Measurements from ENCODE around the gene CHMP4A.
"Not testable (repeated sequence)": the region's sequence is repeated elsewhere in the genome, so short reads cannot be mapped to it uniquely, and the experiment has no call there.

The CHMP4A gene

DNA sequence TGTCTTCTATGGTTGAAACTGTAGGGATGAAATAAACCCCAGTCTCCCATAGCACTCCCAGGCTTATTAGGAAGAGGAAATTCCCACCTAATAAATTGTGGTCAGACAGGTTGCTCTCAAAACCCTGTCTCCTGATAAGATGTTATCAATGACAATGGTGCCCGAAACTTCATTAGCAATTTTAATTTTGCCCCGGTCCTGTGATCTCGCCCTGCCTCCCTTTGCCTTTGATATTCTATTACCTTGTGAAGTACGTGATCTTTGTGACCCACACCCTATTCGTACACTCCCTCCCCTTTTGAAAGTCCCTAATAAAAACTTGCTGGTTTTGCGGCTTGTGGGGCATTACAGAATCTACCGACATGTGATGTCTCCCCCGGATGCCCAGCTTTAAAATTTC lies 10.8 kb downstream of the CHMP4A start:
- not testable (repeated sequence) for H3K4me3 ChIP-seq (ENCODE audit: low read depth, low read length); DNase-seq (ENCODE audit: low read depth)

DNA sequence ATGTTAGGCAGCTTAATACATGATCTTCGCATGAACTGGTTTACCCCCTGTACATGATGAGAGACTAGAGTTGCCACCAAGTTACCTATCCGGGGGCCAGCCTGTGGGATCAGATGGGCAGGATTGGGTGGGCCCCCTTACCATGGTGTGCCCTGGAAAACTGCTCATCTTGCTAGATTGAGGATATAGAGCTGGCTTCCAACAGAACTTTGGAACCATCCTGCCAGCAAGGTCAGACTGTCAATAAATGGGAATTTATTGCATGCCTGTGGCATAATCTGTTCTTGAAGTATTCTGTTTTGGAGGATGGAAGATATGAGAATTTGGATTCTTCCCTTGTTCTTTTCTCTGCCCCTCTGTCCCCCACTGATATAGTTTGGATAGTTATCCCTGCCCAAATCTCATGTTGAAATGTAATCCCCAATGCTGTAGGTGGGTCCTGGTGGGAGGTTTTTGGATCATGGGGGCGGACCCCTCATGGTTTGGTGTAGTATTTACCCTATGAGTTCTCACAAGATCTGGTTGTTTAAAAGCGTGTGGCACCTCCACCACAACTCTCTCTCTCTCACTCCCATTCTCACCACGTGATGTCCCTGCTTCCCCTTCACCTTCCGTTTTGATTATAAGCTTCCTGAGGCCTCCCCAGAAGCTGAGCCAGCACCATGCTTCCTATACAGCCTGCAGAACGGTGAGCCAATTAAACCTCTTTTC lies 14.3 kb downstream of the CHMP4A start:
- no peak for DNase-seq (ENCODE audit: low read depth)
- no peak overlapping the region for H3K4me3 ChIP-seq (ENCODE audit: low read depth, low read length)

DNA sequence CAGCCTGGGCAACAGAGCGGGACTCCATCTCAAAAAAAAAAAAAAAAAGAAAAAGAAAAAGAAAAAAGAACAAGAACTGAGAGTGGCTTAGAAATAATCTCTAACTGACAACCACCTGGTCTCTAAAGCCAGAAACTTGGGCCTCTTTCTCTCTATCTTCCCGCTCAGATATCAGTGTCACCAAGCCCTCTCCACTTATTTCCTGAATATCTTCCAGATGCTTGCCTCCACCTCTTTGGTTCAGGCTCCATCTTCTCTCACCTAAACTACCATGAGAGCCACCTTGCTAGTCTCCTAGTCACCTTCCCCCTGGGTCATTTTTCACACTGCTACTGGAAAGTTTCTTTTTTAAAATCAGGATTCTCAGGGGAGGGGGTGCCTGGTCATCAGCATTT lies 16.2 kb downstream of the CHMP4A start:
- no peak overlapping the region for H3K4me3 ChIP-seq (ENCODE audit: low read depth, low read length)

DNA sequence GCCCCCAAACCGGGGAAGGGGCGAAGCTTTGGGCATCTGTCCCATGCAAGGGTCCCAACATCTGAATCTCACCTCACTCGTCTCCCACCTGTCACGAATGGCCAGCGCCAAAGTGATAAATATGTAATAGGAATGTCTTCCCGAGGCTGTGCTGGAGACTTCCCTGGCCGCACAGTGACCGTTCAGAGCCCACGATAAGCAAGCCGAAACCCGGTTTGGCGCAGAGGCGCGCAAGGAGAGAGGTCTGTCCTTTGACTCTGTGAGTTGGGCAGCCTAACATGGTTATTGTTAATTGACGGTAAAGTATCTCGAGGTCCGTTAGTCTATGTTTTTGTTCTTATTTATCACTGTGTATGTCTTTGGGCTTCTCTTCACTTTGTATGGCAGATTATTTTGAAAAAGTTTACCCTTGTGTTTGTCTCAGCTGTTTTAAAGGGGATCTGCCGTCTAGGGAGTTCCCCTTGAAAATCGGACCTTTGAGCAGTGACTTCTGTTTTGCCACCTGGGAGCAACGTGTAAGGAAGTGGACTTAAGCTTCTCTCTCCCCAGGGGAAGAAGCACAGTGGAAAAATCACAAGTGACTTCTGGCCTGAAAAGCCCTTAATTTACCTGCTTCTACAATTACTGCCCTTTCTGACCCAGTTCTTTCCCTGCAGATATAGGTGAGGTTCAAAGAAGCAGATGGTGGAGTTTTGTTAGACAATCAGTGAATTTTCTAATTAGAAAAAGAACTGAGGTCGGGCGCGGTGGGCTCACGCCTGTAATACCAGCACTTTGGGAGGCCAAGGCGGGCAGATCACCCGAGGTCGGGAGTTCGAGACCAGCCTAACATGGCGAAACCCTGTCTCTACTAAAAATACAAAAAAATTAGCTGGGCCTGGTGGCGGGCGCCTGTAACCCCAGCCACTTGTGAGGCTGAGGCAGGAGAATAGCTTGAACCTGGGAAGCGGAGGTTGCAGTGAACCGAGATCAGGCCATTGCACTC lies 16.9 kb downstream of the CHMP4A start:
- no peak for DNase-seq (ENCODE audit: low read depth)
- H3K4me3 ChIP-seq (ENCODE audit: low read depth, low read length), result peak overlapping the region; percentile 89

More for the DNA sequence above, 16.2 kb downstream of the CHMP4A start:
- DNase-seq (ENCODE audit: low read depth), result no peak

DNA sequence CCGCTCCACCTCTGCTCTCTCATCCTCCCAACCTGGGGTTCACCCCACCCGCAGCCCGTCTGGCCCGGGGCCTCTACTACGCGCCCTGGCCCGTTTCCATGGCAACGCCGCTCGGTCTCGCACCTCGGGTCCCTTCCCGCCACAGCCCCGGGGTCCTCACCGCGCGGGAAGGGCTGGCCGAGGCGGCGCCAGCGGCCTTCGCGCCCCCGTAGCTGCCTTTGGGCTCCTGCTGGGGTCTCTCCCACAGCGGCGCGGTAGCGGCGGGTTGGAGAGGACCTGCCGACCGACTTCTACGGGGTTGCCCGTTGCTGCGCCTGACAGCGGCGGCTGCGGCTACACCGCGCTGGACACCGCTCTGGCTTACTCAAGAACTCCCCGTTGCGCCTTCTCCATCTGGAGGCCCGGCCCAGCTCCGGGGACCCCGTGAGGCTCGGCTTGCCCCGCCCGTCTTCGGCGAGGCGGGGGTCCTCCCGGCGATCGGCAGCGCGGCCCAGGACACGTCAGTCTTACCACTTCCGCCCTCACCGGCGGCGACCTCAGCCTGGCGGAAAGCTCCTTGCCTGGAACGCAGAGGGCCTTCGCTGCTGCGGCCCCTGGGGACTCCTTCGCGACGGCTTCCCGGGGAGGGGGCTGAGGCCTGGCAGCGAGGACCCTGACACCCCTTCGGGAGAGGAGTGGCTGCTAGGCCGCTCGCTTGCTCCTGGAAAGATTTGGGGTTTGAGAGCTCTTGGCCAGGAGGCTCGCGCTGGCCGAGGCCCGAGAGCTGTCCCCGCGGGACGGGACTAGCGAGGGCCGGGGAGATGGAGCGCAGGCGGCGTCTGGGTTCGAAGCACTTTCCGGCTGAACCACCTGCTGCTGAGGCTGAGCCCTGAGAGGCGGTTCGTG lies 17.9 kb downstream of the CHMP4A start, which contains the start of gene TM9SF1:
TM9SF1 (minus strand) TSS at position 256 of the 885 bp plus-strand sequence. CDS start 422 bp downstream, outside the sequence.
- H3K4me3 ChIP-seq (ENCODE audit: low read depth, low read length), result peak within 1 kb of the TSS; percentile 89
- peak; percentile 68 for DNase-seq (ENCODE audit: low read depth)

DNA sequence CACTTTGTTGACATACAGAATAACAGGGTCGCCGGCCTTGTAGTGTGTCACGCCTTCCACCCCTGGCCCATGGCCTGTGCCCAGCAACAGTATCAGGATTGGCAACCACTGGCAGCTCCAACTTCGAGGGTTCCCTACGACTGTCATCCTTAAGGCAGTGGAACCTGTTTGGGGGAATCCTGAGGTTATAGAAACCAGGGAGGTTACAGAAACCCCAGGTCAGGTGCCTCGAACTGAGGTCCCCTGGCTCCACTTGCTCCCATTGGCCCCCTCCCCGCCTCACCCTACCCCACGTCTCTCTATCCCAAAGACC lies 18.5 kb downstream of the CHMP4A start:
- DNase-seq (ENCODE audit: low read depth), result no peak
- H3K4me3 ChIP-seq (ENCODE audit: low read depth, low read length), result peak overlapping the region; percentile 89

DNA sequence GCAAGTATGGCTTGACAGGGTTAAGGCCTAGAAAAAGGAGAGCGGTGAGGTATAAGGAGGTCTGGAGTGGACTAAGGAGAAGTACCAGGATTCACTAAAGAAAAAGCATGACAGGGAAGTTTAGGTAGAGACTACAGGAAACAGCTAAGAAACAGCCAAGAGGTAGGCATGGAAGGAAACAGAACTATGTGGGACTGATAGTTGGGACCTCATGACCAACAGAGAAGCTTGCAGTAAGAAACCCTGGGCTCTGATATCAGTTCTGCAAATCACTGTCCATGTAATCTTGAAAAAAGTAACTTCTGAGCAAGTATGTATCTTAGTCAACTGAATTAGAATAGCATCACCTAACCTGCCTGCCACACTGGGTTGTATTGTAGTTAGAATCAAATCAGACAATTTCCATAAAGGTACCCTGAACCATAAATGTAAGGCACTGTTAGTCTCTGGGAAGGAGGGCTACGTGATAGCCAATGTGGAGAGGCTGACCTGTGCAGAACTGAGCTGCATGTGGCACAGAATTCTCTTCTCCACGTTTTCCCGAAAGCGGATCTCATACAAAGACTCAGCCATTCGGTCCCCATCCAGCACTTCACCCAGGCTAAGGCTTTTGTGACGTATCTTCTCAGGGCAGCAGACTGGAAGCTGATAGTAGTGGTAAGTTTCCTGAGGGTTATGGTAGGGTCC lies 19.0 kb downstream of the CHMP4A start:
- H3K4me3 ChIP-seq (ENCODE audit: low read depth, low read length), result peak overlapping the region; percentile 89
- DNase-seq (ENCODE audit: low read depth), result no peak

DNA sequence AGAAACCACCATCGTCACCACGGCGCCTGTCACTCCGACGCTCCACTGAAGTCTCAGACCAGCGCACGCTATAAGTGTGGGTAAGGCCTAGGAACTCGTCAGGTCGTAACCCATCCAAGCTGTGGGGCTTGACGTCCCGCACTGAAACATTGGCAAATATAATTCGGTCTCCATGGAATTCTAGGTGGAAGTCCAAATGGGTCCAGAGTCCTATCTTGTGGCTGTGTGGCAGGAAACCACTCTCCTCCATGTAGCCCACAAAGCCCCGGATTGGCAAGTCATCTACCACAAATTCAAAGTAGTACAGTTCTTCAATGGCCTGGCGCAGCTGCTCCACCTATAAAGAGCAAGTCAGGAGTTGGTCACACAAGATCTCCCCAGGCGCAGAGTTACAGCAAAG lies 20.4 kb downstream of the CHMP4A start:
- no peak for DNase-seq (ENCODE audit: low read depth)
- H3K4me3 ChIP-seq (ENCODE audit: low read depth, low read length), result no peak overlapping the region

DNA sequence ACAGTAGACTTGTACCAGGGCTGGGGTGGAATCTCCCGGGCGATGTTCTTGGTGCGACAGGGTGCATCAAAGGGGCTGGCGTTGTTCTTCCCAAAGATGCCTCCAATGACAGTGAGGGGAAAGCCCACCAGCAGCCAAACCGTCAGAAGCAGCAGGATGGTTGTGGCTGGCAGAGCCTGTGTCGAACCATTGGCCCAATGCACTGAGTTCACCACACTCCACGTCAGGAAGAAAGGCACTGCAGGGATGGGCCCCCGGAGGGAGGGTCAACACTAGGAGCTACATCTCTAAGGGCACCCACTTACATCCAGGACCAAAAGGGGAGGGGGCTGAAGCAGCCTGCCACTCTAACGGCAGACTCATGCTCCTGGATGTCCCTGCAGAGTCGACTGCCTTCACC lies 22.9 kb downstream of the CHMP4A start:
- no peak overlapping the region for H3K4me3 ChIP-seq (ENCODE audit: low read depth, low read length)
- DNase-seq (ENCODE audit: low read depth), result no peak

DNA sequence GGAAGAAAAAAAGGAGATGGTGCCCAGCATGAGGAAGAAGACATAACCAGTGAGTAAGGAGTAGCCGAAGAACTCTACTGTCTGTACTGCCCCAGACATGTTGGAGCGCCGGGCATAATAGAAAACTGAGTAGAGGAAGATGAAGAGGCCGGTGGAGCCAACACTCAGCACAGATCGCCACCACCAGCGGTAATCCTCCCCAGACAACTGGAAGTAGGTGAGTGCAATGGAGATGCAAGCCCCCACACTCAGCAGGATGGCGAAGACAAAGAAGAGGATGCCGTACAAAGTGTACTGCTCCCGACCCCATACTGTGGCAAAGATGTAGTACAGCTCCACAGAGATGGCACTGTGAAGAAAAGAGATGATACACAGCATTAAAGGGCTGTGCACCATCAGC lies 23.8 kb downstream of the CHMP4A start:
- no peak for DNase-seq (ENCODE audit: low read depth)
- H3K4me3 ChIP-seq (ENCODE audit: low read depth, low read length), result no peak overlapping the region

DNA sequence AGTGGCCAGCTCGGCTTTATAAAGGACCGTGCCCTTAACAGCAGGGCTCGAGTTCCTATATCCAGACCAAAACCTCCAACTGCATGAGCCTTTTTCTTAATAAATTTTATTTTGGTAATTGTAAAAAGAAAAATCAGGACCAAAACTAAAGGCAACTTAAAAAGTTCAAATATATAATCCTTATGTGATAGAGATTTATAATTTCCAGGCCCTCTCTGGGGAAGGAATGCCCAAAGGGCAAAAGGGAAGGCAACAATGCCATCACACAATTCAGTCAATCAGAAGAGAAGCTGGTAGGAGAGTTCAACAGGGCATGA lies 24.3 kb downstream of the CHMP4A start:
- peak overlapping the region; percentile 83 for H3K4me3 ChIP-seq (ENCODE audit: low read depth, low read length)
- DNase-seq (ENCODE audit: low read depth), result no peak

DNA sequence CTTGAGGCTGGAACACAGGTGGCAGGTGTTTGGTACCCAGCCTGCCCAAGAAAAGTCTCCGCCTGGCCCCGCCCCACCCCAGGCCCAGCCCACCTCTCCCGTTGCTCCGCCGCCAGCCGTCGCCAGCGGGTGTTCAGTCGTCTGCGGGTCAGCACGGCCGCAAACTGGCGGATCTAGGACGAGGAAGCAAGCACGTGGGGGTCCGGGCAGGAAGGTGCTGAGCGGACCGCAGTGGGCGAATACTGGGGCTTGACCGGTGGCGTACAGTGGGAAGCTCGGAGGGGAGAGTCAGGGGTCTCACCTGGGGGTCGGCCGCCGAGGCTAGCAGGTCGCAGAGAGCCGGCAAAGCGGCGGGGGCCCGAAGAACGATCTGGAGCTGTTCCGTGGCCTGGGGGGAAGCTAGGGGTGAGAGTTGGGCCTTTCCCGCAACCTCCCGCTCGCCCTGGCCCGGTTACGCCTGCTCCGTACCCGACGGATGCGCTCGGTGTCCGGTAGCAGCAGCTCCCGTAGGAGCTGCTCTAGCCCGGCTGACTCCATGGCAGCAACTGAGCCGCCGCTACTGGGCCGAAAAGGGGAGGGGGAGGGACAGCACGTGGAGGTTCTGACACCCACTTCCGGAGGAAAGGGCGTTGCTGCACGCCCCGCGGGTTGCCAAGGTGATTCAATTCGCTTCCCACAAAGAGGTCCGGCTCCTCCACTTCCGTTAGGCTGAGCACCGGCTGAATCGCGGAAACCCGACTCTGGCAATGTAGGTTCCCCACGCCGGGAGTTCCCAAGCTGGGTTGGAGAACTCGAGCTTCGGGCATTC lies 24.8 kb downstream of the CHMP4A start, which contains the start of gene IPO4:
IPO4 (minus strand) TSS at position 566 of the 808 bp plus-strand sequence; CDS start at position 537, 29 bp downstream.
- H3K4me3 ChIP-seq (ENCODE audit: low read depth, low read length), result peak within 1 kb of the TSS; percentile 83
- DNase-seq (ENCODE audit: low read depth), result peak; percentile 94

DNA sequence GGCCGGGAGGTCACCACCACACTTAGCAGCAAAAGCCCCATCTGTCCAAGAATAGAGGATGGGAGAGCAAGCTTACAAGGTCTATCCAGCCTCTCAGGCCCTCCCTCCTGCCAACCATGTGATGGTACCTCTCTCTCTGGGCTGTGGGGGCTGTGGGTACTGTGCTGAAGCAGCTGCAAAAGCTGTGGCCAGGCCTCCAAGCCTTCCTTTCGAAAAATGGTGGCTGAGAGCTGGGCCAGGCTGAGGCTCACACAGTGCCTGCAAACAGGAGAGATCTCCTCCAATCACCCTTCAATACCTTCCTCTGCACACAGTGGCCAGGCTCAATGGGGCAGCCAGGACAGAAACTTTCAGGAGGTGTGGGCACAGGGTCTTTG lies 25.8 kb downstream of the CHMP4A start:
- peak overlapping the region; percentile 83 for H3K4me3 ChIP-seq (ENCODE audit: low read depth, low read length)
- no peak for DNase-seq (ENCODE audit: low read depth)

DNA sequence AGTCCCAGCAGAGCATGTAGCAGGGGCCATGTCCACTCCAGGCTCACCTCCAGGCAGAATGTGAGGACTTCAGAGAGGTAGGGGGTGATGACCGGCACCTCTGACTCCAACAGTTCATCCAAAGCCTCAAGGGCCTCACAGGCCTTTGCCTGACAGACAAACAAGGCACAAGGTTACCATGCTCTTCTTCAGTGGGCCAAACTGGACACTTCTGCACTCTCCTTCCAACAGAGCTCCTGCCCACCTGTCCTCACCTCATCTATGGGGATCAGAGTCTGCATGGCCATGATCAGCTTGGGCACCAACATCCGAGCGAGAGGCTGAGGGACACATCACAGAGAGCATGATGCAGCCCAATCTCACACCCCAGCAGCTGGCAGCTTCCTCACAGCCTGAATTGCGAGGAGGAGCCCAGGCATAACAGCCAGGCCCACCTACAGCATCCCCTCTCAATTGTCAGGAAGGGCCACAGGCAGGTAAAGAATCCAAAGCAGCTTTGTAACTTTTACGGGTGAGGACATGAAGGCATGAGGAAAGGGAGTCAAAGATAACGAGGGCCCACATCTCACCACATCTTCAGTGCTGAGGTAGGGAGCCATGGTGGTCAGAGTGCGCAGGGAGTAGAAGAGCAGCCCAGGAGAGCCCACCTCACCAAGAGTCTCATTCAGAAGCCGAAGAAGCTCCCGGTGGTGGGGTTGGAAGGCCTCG lies 26.3 kb downstream of the CHMP4A start:
- no peak overlapping the region for H3K4me3 ChIP-seq (ENCODE audit: low read depth, low read length)
- no peak for DNase-seq (ENCODE audit: low read depth)

DNA sequence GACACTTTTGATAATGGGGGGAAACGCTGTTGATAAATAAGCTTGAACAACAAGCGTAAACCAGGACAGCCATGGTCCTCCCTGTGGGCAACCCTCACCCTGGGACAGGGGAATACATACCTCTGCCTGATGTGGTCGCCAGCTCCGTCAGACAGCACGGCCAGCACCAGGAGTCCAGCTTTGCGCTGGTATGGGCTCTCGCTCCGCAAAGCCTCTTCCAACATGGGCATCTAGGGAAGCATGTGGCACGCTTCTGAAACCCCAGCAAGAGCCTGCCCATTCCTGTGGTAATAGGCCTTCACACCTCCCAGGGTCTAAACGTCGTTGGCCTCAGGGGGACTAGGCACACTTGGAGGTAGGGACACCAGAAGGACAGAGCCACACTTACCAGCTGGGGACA lies 27.5 kb downstream of the CHMP4A start:
- H3K4me3 ChIP-seq (ENCODE audit: low read depth, low read length), result no peak overlapping the region
- no peak for DNase-seq (ENCODE audit: low read depth)

DNA sequence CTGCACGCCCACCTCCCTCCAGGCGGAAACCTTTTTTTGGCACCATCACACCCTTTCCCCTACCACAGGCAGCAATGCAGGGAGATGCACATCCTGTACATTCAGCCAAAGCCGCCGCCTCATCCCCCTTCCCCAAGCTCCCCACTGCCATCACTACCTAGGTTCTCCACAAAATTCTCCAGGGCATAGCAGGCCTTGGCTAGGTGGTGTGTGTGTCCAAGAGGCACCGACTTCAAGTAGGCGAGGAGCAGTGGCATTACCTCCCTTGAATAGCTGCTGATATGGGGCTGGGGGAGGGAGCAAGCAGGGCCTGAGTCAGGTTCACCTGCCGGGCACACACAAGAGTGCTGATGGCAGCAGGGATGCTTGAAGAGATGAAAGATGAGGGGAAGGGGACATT lies 28.3 kb downstream of the CHMP4A start:
- no peak for DNase-seq (ENCODE audit: low read depth)
- H3K4me3 ChIP-seq (ENCODE audit: low read depth, low read length), result no peak overlapping the region

DNA sequence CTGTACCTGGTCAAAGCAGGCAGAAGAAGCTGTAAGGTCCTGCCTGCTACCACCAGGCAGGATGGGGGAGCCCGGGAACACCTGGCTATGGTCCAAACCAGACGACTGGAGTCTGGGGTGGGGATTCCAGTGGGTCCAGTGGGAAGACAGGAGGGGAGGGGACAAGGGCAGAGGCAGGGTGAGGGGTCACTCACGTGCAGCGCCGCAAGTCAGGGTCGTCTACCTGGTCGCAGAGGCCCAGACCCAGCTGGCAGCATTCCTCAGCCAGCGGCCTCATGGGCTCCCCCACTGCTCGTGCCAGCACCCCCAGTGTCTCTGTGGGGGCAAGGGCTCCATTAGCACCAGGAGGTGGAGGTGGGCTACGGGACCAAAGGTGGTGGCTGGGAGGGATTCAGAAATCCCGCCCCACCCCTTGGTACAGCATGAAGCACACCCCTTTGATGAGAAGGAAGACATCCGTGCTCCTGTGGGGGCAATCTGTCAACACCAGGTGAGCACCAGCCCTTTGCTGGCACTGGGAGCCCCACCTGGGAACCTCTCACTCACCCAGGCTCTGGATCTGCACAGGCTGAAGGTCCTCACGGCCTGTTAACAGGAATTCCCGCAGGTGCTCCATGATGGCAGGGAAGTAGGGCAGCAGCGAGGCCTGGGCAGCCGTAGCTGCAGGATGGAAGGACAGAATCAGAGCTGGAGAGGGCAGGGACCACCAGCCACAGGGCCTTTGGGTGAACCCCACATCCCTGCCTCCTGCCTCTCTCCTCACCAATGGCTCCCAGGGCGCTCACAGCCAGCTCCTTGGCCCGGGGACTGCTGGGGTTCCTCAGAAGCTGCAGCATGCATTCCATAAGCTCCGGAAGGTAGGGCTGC lies 29.0 kb downstream of the CHMP4A start:
- no peak for DNase-seq (ENCODE audit: low read depth)
- H3K4me3 ChIP-seq (ENCODE audit: low read depth, low read length), result no peak overlapping the region

Measured in skeletal muscle cell (primary cell).